HUDEP-2 (cell line): Measurements from ENCODE around the gene MYO1B.

Experiments used
- DNase-seq, 76 experiments: peaks; one replicate each; lab custom pipeline; 2025; ENCODE audit not compliant: unreplicated experiment in 76 of 76; lab: John Stamatoyannopoulos, UW

MYO1B gene

GRCh38 chr2:191389288-191389687 is 144.1 kb downstream of the MYO1B start:
- no peak for DNase-seq

DNA sequence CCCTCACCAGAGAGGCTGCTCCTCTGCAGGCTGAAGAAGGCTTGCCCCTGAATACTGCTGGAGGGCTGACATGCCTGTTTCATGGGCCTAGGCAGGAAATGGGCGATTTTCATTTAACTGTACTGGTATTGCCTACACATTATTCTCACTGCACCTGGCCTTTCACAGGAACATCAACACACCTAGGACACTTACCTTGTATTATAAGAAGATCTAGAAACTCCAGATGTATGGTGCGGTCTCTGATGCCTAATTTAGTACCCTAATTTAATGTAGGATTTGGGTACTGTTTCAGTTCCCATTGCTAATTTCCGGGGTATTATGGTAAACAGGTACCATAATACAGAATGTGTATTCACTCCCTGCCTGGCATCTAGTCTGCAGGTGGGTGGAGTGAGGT is 146.0 kb downstream of the MYO1B start:
- DNase-seq = no peak

DNA sequence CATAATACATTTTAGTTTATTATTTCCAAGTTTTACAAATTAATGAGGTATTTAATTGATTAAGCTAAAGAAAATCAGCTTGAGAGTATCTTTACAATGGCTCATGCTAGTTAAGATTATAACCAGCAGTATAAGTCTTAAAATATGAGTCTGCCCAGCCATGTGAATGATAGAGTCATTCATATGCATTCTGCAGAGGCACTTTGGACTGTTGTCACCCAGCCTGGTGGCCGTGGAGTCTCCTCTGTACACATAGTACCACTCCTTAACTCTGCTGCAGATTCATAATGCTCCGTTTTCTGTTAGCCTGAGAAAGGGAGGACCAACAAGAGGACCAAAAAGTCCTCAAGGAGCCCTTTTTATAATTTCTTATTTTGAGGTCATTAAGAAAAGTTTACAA is 148.8 kb downstream of the MYO1B start:
- DNase-seq = no peak

- no peak for DNase-seq
Measured at GRCh38 chr2:191396794-191397193, 151.6 kb downstream of the MYO1B start.

GRCh38 chr2:191399601-191400000 is 154.4 kb downstream of the MYO1B start:
- DNase-seq = no peak

GRCh38 chr2:191401287-191401686 is 156.1 kb downstream of the MYO1B start:
- no peak for DNase-seq

DNA sequence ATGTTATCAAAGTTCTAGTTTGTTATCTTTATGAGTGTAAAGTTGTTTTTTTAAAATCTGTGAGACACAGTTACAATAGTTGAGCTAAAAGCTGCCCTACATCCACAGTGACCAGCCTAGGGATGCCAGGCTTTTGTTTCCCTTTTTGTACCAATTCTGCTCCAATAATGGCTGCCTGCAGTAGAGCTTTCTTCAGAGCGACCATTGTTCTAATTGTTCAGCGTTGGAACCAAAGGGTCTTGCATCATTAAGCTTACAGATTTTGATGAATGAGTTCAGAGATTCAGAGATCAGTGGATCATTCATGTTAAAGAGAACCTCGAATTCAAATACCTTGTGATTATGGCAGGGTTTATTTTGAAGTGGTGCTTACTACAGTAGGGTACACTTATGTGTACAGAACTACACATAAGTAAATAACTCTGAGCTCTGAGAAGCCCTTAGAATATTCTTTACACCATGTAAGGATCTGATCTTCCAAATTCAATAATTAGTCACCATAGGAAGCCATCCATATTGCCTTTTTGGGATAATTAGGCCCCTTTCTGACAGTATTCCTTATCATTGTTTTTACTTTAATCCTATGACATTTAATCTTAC is 157.9 kb downstream of the MYO1B start:
- DNase-seq = no peak

GRCh38 chr2:191404568-191404991 is 159.4 kb downstream of the MYO1B start:
- no peak for DNase-seq

DNA sequence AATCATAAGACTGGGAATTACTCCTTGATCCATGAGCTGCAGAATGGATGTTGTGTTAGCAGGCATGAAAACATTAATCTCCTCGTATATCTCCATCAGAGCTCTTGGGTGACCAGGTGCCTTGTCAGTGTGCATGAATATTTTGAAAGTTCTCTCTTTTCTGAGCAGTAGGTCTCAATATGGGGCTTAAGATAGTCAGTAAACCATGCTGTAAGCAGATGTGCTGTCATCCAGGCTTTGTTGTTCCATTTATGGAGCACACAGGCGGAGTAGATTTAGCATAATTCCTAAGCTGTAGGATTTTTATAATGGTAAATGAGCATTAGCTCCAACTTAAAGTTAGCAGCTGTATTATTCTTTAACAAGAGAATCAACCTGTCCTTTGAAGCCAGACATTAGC is 160.3 kb downstream of the MYO1B start:
- DNase-seq = no peak

DNA sequence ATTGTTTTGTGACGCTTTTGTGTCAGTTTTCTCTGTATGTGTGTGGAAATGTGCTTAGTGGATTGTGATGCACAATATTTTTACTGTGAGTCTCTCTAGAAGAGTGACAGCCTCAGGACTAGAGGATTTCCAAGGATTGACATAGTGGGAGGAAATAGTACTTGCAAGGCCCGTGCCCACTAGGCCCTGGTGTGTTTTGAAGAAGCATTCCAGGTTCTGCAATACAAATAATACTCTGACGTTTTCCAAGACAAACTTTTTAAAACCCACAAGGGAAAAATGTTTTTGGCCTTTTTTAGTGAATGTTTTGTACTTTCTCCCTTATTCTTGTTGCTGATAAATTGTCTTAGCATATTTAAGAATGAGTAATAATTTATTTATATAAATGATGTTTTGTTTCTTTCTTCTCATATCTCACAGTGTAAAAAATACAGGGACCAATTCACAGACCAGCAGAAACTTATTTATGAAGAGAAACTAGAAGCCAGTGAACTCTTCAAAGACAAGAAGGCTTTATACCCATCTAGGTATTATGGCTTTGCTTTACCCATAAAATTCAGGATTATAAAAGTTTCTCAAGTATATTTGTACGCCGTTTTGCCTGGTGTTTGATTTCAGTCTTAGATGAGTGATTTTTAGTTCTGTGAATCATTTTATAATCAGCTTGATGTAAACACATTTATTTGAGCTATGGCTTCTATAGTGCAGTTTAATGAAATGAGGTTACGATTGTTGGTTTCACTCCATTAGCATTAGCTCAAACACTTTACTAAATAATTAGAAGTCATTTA is 165.6 kb downstream of the MYO1B start:
- no peak for DNase-seq

DNA sequence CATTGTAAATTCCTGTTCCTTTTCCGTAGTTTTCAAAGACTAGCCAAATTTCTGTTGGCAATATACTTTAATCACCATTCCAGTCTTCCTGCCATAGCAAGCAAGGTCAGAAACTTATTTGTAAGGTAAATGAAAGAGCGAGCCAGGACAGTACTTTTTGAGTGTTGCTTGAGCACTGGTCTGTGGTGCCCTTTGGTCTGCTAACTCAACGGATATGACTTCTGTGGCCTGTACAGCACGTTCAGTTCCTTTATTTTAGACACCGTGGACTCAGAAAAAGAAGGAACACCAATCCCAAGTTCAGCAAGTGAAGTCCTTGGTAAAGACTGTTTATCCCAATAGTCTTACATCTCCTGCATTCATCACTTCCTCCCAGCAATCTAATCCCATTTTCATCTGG is 166.3 kb downstream of the MYO1B start:
- no peak for DNase-seq

GRCh38 chr2:191412353-191412752 is 167.1 kb downstream of the MYO1B start:
- DNase-seq = no peak

GRCh38 chr2:191415101-191415500 is 169.9 kb downstream of the MYO1B start:
- DNase-seq = no peak

DNA sequence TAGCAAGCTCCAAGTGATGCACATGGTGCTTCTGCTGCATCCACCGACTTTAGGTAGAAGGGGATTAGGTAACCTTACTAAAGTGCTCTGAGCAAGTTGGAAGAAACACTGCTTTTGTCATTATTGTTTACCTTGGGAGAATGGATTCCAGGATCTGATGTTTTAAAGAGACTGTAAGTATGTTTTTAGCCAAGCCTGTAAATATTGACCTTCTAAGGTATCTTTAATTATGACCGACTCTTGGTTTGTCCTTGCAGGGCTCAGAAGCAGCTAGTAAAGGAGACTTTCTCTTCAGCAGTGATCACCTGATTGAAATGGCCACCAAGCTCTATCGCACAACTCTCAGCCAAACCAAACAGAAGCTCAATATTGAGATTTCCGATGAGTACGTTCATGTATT is 170.7 kb downstream of the MYO1B start:
- no peak for DNase-seq

- no peak for DNase-seq
Measured at GRCh38 chr2:191417746-191418145, 172.5 kb downstream of the MYO1B start.

DNA sequence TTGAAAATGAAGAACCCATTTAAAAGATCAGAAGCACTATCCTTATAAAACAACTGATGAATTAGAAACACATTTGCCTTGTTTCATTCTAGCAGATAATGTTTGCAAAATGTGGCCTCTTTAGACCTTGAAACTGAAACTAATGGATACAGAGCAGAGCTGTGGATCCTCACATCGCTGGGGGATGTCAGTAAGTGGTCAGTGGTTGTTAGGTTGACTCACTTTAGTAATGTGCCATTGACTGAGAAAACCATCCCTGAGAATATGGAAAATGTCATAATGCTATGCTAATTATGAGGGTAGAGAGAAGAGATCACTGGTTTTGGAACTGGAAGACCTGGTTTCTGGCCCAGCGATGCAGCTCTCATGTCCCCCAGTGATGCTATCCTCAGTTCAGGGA is 176.7 kb downstream of the MYO1B start:
- DNase-seq = no peak

DNA sequence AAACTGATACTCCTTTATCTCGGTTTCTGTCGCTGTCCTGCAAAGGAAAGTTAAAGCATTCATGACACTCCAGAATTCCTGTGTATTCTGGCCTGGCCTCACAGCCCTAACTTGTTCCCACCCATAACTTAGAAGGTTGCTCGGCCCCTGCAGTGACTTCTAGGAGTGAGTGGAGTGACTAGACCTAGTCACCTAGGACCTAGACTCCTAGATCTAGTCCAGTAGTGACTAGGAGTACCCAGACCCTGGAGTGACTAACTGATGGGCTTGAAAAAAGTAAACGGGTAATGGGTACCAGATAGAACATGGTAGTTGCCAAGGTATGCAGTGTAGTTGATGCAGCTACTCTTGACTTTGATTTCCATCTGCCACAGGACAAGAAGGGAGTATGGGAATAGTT is 181.8 kb downstream of the MYO1B start:
- DNase-seq = no peak

DNA sequence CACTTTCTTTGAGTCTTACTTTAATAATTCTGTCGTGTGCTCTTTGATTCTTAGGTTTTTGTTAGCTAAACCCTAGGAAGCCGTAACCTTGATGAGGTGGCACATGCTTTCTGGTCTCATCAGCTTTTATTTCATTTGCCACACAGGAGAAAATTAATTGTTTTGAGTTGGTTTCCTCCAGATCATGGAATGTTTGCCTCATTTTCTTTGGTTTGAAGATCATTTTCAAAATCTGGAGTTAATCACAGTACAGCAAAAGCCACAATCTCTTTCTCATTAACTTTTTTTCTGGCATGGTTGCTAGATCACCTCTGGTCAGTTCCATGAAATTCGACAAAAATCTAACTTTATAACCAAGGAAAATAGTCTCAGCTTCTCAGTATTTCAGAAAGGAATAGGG is 182.9 kb downstream of the MYO1B start:
- no peak for DNase-seq

DNA sequence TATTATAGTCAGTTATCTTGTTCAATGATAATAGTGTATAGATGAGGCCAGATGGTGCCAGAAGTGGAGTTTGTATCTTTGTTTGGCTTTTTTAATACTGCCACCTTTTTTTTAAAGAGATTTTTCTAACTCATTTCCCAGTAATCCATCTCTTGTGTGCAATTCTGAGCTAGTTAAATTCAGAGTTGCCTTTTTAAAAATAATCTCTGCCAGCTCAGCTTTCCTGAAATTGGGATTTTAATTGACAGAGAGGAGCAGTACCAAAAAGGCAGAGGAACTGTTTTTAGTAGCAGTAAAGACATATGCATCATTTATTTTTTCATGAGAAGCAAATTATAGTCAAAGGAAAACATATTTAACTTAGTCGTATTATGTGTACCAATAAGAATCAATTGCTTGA is 185.3 kb downstream of the MYO1B start:
- DNase-seq = no peak

GRCh38 chr2:191432121-191432520 is 186.9 kb downstream of the MYO1B start:
- no peak for DNase-seq

DNA sequence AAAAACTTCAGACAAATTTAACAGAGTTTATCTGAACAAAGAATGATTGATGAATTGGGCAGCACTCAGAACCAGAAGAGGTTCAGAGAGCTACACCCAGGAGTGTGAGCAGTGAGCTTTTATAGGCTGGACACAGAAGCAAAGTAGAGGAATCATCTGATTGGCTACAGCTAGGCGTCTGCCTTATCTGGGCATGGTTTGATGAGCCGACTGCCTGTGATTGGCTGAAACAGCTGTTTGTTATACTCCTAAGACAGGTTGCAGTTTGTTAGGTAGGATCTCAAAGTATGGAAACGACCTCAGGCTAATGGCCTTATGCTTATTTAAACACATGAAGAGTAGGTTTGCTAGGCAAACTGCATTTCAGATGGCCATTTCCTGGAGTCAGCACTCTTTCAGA is 188.9 kb downstream of the MYO1B start:
- no peak for DNase-seq

- no peak for DNase-seq
Measured at GRCh38 chr2:191435141-191435540, 189.9 kb downstream of the MYO1B start.
